ENCODE results near the gene CRYBA1.

Gene CRYBA1

GRCh38 chr17:29279397-29280070 lies 32.9 kb downstream of the CRYBA1 start:
- no peak for DNase-seq (ENCODE audit: low read depth)

GRCh38 chr17:29283496-29283895 lies 36.8 kb downstream of the CRYBA1 start:
- no peak for DNase-seq (ENCODE audit: low read depth)

GRCh38 chr17:29283961-29284360 lies 37.3 kb downstream of the CRYBA1 start:
- DNase-seq (ENCODE audit: low read depth) = no peak

GRCh38 chr17:29289852-29290251 lies 43.2 kb downstream of the CRYBA1 start:
- no peak for DNase-seq (ENCODE audit: low read depth)

- no peak for DNase-seq (ENCODE audit: low read depth)
These were observed 44.6 kb downstream of the CRYBA1 start for GRCh38 chr17:29291163-29291752.

- peak; percentile 55 for DNase-seq (ENCODE audit: low read depth)
These were observed 45.7 kb downstream of the CRYBA1 start for GRCh38 chr17:29292071-29292991.

- DNase-seq (ENCODE audit: low read depth) = no peak
These were observed 46.6 kb downstream of the CRYBA1 start for GRCh38 chr17:29292992-29293889.

- peak; percentile 95 for DNase-seq (ENCODE audit: low read depth)
These were observed 47.4 kb downstream of the CRYBA1 start, which contains the start of gene NUFIP2 for GRCh38 chr17:29293890-29294579. Gene NUFIP2 (minus strand): TSS chr17:29294148. CDS start chr17:29294059, 89 bp downstream.

- DNase-seq (ENCODE audit: low read depth) = no peak
These were observed 47.9 kb downstream of the CRYBA1 start for GRCh38 chr17:29294580-29294900.

GRCh38 chr17:29295420-29295819 lies 48.8 kb downstream of the CRYBA1 start:
- DNase-seq (ENCODE audit: low read depth) = no peak

GRCh38 chr17:29299031-29299430 lies 52.4 kb downstream of the CRYBA1 start:
- DNase-seq (ENCODE audit: low read depth) = no peak

- DNase-seq (ENCODE audit: low read depth) = no peak
These were observed 56.7 kb downstream of the CRYBA1 start for GRCh38 chr17:29303386-29303785.

Data from stimulated activated CD8-positive, alpha-beta memory T cell treated with anti-CD3 and anti-CD28 coated beads, Interleukin-12 subunit alpha, Interleukin-12 subunit beta, amount 100 ng/mL, for 4 hours (primary cell).